ENCODE measurements around the gene NR5A2.

Gene NR5A2

DNA sequence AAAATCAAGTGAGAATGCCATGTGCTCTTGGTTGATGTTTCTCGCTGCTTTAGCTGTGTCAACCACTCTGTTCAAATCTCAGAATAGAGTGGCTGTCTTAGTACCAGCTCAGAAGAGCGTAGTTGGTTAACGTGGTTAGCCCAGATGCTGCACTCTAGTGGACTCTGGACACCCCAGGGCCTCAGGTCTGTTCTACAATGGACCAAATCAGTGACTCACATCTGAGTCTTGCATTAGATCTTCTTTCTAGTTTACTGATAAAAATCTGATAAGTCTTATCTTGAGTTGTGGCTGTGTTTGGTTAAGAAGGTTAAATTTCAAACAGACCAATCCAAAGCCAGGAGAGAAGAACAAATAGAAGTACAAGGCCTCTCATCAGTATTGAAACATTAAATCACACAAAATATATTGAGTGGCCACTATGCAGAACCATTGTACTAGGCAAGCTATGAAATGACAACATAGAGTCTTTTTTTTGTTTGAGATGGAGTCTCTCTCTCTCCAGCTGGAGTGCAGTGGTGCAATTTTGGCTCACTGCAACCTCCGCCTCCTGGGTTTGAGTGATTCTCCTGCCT, 104.1 kb downstream of the NR5A2 start:
- H3K27ac ChIP-seq (ENCODE audit: low read depth, low read length), result no peak overlapping the region
- H3K4me1 ChIP-seq (ENCODE audit: control insufficient read depth in 5 of 5, insufficient read depth in 5 of 5, low read length in 5 of 5), result peaks cover 0 to 9% (median 0%) of the 10 kb centered on the region in 5 donors
- H3K9ac ChIP-seq (ENCODE audit: low read length in 5 of 5), result no peak overlapping the region
- H3K27me3 ChIP-seq (ENCODE audit: control insufficient read depth in 5 of 5, insufficient read depth in 4 of 5, low read length in 5 of 5), result no peaks in the 10 kb centered on the region
- H3K4me3 ChIP-seq (ENCODE audit: low read depth in 1 of 5, low read length in 5 of 5), result no peak overlapping the region
- no peaks in the 10 kb centered on the region for H3K9me3 ChIP-seq (ENCODE audit: control insufficient read depth in 5 of 5, low read length in 5 of 5)
- H3K36me3 ChIP-seq (ENCODE audit: control insufficient read depth in 5 of 5, insufficient read depth in 5 of 5, low read length in 5 of 5), result no peaks in the 10 kb centered on the region

DNA sequence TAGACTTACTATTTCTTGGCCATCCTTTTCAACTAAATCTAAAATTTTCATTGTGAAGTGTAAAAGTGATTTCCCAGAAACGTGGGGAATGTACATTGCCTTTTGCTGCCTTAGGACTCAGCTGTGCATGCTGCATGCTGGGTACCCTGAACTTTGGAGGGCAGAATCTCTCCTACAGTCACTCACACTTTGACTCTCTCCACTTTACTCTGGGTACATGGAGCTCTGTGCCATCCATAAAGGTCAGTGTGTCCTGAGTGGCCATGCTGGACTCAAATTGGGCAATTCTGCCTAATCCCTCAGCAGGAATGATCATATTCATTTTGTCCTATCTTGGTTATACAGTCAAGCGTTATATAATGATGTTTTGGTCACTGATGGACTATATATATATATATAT, 105.6 kb downstream of the NR5A2 start:
- Histone ChIP-seq H3K9ac (ENCODE audit: low read length in 5 of 5) (no peak overlapping the region), H3K4me3 (ENCODE audit: low read depth in 1 of 5, low read length in 5 of 5) (no peak overlapping the region), H3K27me3 (ENCODE audit: control insufficient read depth in 5 of 5, insufficient read depth in 4 of 5, low read length in 5 of 5) (no peaks in the 10 kb centered on the region), H3K9me3 (ENCODE audit: control insufficient read depth in 5 of 5, low read length in 5 of 5) (no peaks in the 10 kb centered on the region), H3K27ac (ENCODE audit: low read depth, low read length) (no peak overlapping the region), H3K36me3 (ENCODE audit: control insufficient read depth in 5 of 5, insufficient read depth in 5 of 5, low read length in 5 of 5) (no peaks in the 10 kb centered on the region), H3K4me1 (ENCODE audit: control insufficient read depth in 5 of 5, insufficient read depth in 5 of 5, low read length in 5 of 5) (peaks cover 0 to 12% (median 0%) of the 10 kb centered on the region in 5 donors)

DNA sequence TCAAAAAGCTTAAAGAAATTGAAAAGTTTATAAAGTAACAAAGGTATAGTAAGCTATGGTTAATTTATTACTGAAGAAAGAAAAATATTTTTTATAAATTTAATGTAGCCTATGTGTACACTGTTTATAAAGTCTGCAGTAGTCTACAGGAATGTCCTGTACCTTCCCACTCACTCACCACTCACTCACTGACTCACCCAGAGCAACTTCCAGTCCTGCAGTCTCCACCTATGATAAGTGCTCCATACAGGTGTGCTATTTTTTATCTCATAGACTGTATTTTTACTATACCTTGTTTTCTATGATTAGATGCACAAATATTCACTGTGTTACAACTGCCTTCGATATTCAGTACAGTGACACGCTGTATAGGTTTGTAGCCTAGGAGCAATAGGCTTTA, 106.6 kb downstream of the NR5A2 start:
- Histone ChIP-seq H3K9me3 (ENCODE audit: control insufficient read depth in 5 of 5, low read length in 5 of 5) (no peaks in the 10 kb centered on the region), H3K4me1 (ENCODE audit: control insufficient read depth in 5 of 5, insufficient read depth in 5 of 5, low read length in 5 of 5) (peaks cover 0 to 10% (median 0%) of the 10 kb centered on the region in 5 donors), H3K4me3 (ENCODE audit: low read depth in 1 of 5, low read length in 5 of 5) (no peak overlapping the region), H3K27me3 (ENCODE audit: control insufficient read depth in 5 of 5, insufficient read depth in 4 of 5, low read length in 5 of 5) (no peaks in the 10 kb centered on the region), H3K27ac (ENCODE audit: low read depth, low read length) (no peak overlapping the region), H3K9ac (ENCODE audit: low read length in 5 of 5) (no peak overlapping the region), H3K36me3 (ENCODE audit: control insufficient read depth in 5 of 5, insufficient read depth in 5 of 5, low read length in 5 of 5) (no peaks in the 10 kb centered on the region)

DNA sequence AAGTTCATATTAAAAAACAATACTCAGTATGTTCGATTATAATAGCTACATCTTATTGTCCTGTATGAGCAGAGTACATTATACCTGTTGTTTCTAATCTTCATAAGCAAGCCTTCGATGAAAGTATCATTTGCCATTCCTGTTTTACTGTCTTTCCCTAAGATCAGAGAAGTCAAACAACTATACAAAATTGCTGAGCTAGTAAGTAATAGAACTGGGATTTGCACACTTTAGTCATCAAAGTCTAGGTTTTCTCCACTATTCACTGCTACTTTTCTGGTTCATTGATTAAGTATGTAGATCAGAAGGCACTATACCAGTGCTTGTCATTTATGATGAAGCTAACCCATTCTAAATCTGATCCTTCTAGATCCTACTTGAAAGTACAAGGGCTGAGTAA, 108.9 kb downstream of the NR5A2 start:
- Histone ChIP-seq H3K4me1 (ENCODE audit: control insufficient read depth in 5 of 5, insufficient read depth in 5 of 5, low read length in 5 of 5) (peaks cover 0 to 3% (median 0%) of the 10 kb centered on the region in 5 donors), H3K27me3 (ENCODE audit: control insufficient read depth in 5 of 5, insufficient read depth in 4 of 5, low read length in 5 of 5) (no peaks in the 10 kb centered on the region), H3K4me3 (ENCODE audit: low read depth in 1 of 5, low read length in 5 of 5) (no peak overlapping the region), H3K36me3 (ENCODE audit: control insufficient read depth in 5 of 5, insufficient read depth in 5 of 5, low read length in 5 of 5) (no peaks in the 10 kb centered on the region), H3K9ac (ENCODE audit: low read length in 5 of 5) (no peak overlapping the region), H3K9me3 (ENCODE audit: control insufficient read depth in 5 of 5, low read length in 5 of 5) (no peaks in the 10 kb centered on the region), H3K27ac (ENCODE audit: low read depth, low read length) (no peak overlapping the region)

DNA sequence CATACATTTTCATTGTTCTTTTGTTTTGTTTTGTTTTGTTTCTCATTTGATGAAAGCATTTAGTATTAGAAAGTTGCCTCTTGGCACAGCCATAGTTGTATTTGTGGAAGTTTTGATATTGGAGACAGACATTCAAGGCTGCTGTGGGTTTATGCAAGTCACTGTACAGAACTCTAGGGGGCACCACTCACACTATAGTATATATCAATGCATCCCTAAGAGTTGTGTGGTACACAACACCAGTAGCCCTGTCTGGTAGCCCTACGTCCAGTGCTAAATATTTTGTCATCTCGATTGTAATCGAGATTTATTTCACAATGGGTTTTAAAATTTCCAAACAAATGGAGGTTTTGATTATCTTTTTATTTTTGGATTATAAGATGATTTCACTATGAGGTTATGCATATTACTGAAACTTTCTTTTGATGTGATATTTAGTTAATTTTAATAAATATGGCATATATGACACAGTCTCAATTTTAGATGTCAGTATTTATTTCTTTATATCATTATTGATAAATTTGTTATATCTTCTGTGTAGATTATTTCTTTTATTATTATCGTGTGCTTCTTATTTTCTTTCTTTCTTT, 112.2 kb downstream of the NR5A2 start:
- no peaks in the 10 kb centered on the region for H3K36me3 ChIP-seq (ENCODE audit: control insufficient read depth in 5 of 5, insufficient read depth in 5 of 5, low read length in 5 of 5)
- H3K4me3 ChIP-seq (ENCODE audit: low read depth in 1 of 5, low read length in 5 of 5), result no peak overlapping the region
- H3K4me1 ChIP-seq (ENCODE audit: control insufficient read depth in 5 of 5, insufficient read depth in 5 of 5, low read length in 5 of 5), result peaks cover 0 to 3% (median 0%) of the 10 kb centered on the region in 5 donors
- H3K27me3 ChIP-seq (ENCODE audit: control insufficient read depth in 5 of 5, insufficient read depth in 4 of 5, low read length in 5 of 5), result no peaks in the 10 kb centered on the region
- H3K9me3 ChIP-seq (ENCODE audit: control insufficient read depth in 5 of 5, low read length in 5 of 5), result no peaks in the 10 kb centered on the region
- H3K27ac ChIP-seq (ENCODE audit: low read depth, low read length), result no peak overlapping the region
- no peak overlapping the region for H3K9ac ChIP-seq (ENCODE audit: low read length in 5 of 5)

DNA sequence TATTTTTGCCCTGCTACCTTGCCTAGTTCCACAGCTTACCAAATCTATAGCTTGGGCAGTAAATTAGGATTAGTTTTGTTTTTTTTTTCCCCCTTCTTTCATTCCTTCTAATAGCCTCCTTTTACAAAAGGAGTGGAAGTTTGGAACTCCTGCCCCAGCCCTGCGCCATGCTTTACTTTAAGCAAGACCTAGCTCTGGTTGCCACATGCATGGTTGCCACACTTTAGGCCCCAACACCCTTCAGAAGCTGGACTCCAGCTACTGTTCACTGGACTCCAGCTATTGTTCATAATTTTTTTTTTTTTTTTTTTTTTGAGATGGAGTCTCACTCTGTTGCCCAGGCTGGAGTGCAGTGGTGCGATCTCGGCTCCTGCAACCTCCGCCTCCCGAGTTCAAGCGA, 115.8 kb downstream of the NR5A2 start:
- no peaks in the 10 kb centered on the region for H3K27me3 ChIP-seq (ENCODE audit: control insufficient read depth in 5 of 5, insufficient read depth in 4 of 5, low read length in 5 of 5)
- H3K4me1 ChIP-seq (ENCODE audit: control insufficient read depth in 5 of 5, insufficient read depth in 5 of 5, low read length in 5 of 5), result no peaks in the 10 kb centered on the region
- H3K4me3 ChIP-seq (ENCODE audit: low read depth in 1 of 5, low read length in 5 of 5), result no peak overlapping the region
- no peak overlapping the region for H3K9ac ChIP-seq (ENCODE audit: low read length in 5 of 5)
- no peak overlapping the region for H3K27ac ChIP-seq (ENCODE audit: low read depth, low read length)
- H3K36me3 ChIP-seq (ENCODE audit: control insufficient read depth in 5 of 5, insufficient read depth in 5 of 5, low read length in 5 of 5), result peaks cover 0 to 6% (median 0%) of the 10 kb centered on the region in 5 donors
- no peaks in the 10 kb centered on the region for H3K9me3 ChIP-seq (ENCODE audit: control insufficient read depth in 5 of 5, low read length in 5 of 5)

DNA sequence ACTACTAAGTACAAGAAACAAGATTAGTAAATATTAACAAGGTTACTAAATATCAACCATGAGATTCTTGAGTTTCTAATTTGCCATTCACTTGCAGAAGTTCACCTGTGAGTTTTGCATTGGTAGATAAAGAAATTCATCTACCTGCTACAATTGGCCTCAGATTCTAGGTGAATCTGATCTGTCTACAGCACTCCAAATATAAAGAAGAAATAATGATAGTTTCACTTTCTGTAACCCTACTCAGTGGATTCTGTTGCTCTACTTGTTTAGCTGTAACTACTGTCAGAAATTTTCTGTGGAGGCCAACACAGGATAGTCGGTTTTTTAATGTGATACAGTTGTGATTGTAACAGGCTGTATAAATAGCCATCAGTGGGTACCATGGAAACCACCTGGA, 118.6 kb downstream of the NR5A2 start:
- H3K4me3 ChIP-seq (ENCODE audit: low read depth in 1 of 5, low read length in 5 of 5), result no peak overlapping the region
- no peaks in the 10 kb centered on the region for H3K27me3 ChIP-seq (ENCODE audit: control insufficient read depth in 5 of 5, insufficient read depth in 4 of 5, low read length in 5 of 5)
- peaks cover 0 to 6% (median 0%) of the 10 kb centered on the region in 5 donors for H3K36me3 ChIP-seq (ENCODE audit: control insufficient read depth in 5 of 5, insufficient read depth in 5 of 5, low read length in 5 of 5)
- H3K4me1 ChIP-seq (ENCODE audit: control insufficient read depth in 5 of 5, insufficient read depth in 5 of 5, low read length in 5 of 5), result no peaks in the 10 kb centered on the region
- no peak overlapping the region for H3K27ac ChIP-seq (ENCODE audit: low read depth, low read length)
- no peaks in the 10 kb centered on the region for H3K9me3 ChIP-seq (ENCODE audit: control insufficient read depth in 5 of 5, low read length in 5 of 5)
- H3K9ac ChIP-seq (ENCODE audit: low read length in 5 of 5), result no peak overlapping the region

DNA sequence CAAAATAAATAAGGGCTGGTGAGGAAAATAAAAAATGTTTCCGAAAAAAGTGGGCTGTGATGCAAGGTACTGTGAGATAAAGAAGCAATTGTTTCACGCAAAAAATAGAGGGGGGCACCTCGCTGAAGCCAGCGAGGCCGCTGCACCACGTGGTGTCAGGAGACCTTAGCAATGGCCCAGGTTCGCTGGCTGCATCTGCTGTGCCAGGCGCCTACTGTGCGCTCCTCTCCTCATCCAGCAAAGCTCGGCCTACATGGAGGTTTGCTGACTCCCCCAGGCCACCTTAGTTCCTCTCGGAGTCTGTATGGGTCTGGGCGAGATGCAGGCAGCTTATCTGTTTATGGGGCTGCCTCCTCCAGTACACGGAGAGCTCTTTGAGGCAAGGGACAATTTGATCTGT, 119.6 kb downstream of the NR5A2 start:
- Histone ChIP-seq H3K9ac (ENCODE audit: low read length in 5 of 5) (no peak overlapping the region), H3K4me3 (ENCODE audit: low read depth in 1 of 5, low read length in 5 of 5) (no peak overlapping the region), H3K27me3 (ENCODE audit: control insufficient read depth in 5 of 5, insufficient read depth in 4 of 5, low read length in 5 of 5) (no peaks in the 10 kb centered on the region), H3K27ac (ENCODE audit: low read depth, low read length) (no peak overlapping the region), H3K4me1 (ENCODE audit: control insufficient read depth in 5 of 5, insufficient read depth in 5 of 5, low read length in 5 of 5) (no peaks in the 10 kb centered on the region), H3K36me3 (ENCODE audit: control insufficient read depth in 5 of 5, insufficient read depth in 5 of 5, low read length in 5 of 5) (peaks cover 0 to 6% (median 0%) of the 10 kb centered on the region in 5 donors), H3K9me3 (ENCODE audit: control insufficient read depth in 5 of 5, low read length in 5 of 5) (no peaks in the 10 kb centered on the region)

DNA sequence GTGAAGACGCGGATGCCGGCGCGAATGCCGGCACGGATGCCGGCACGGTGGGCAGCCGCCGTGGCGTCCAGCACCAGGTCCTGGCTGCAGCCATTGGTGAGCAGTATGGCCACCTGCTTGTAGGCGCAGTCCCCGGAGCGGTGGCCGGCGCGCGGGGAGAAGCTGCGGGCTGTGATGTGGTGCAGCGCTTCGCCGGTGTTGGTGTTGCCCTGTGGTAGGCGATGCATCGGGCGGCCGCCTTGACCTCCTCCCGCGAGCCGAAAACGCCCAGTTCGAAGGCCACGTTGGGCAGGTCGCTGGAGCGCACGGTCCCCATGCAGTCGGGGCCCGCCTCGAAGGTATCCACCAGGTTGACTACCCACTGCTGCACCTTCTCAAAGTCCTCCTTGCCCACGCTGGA, 120.2 kb downstream of the NR5A2 start:
- Histone ChIP-seq H3K4me3 (ENCODE audit: low read depth in 1 of 5, low read length in 5 of 5) (no peak overlapping the region), H3K9ac (ENCODE audit: low read length in 5 of 5) (no peak overlapping the region), H3K36me3 (ENCODE audit: control insufficient read depth in 5 of 5, insufficient read depth in 5 of 5, low read length in 5 of 5) (peaks cover 0 to 6% (median 0%) of the 10 kb centered on the region in 5 donors), H3K27me3 (ENCODE audit: control insufficient read depth in 5 of 5, insufficient read depth in 4 of 5, low read length in 5 of 5) (no peaks in the 10 kb centered on the region), H3K9me3 (ENCODE audit: control insufficient read depth in 5 of 5, low read length in 5 of 5) (no peaks in the 10 kb centered on the region), H3K27ac (ENCODE audit: low read depth, low read length) (no peak overlapping the region), H3K4me1 (ENCODE audit: control insufficient read depth in 5 of 5, insufficient read depth in 5 of 5, low read length in 5 of 5) (peaks cover 0 to 3% (median 0%) of the 10 kb centered on the region in 5 donors)

DNA sequence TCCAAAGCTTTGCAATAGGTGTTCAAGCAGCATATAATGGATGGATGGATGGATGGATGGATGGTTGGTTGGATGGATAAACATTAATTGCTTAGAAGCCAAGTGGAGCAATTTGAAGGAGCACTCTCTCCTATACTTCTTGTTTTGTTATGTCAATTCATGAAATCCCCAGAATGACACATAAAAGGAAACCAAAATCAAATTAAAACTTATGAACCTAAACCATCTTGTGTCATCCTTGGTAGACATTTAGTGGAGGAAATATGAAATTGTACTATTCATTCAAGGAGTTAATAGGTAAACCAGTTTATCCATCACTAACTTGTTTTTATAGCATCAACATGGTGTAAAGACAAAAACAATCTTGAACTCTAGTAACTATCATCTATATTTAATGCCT, 122.5 kb downstream of the NR5A2 start:
- Histone ChIP-seq H3K4me1 (ENCODE audit: control insufficient read depth in 5 of 5, insufficient read depth in 5 of 5, low read length in 5 of 5) (peaks cover 0 to 16% (median 0%) of the 10 kb centered on the region in 5 donors), H3K4me3 (ENCODE audit: low read depth in 1 of 5, low read length in 5 of 5) (no peak overlapping the region), H3K27ac (ENCODE audit: low read depth, low read length) (no peak overlapping the region), H3K9ac (ENCODE audit: low read length in 5 of 5) (no peak overlapping the region), H3K36me3 (ENCODE audit: control insufficient read depth in 5 of 5, insufficient read depth in 5 of 5, low read length in 5 of 5) (peaks cover 0 to 6% (median 0%) of the 10 kb centered on the region in 5 donors), H3K27me3 (ENCODE audit: control insufficient read depth in 5 of 5, insufficient read depth in 4 of 5, low read length in 5 of 5) (no peaks in the 10 kb centered on the region), H3K9me3 (ENCODE audit: control insufficient read depth in 5 of 5, low read length in 5 of 5) (no peaks in the 10 kb centered on the region)
